IPS DF 6.9 (cell line): Measurements from ENCODE around the gene TBC1D16.
A peak's percentile ranks its signal among the peaks of the same experiment; 100 is the strongest.

Experiments used
- DNase-seq: peaks from one replicate; pipeline ENCODE4 v3.0.0-alpha.2; 2013; ENCODE audit warnings: low read depth, low spot score
- H3K27ac ChIP-seq: one replicate; pipeline ENCODE4 v1.5.1; 2013; ENCODE audit warnings: low read length, control low read depth
- H3K27me3 ChIP-seq: 2 replicates; pipeline ENCODE4 v1.6.1; 2013; ENCODE audit warnings: mild to moderate bottlenecking, low read length; ENCODE audit not compliant: control insufficient read depth, insufficient read depth
- H3K36me3 ChIP-seq: 2 replicates; pipeline ENCODE4 v1.6.1; 2013; ENCODE audit warnings: low read length; ENCODE audit not compliant: control insufficient read depth, insufficient read depth
- H3K4me1 ChIP-seq: 2 replicates; pipeline ENCODE4 v1.6.1; 2013; ENCODE audit warnings: low read length; ENCODE audit not compliant: control insufficient read depth, insufficient read depth
- H3K4me3 ChIP-seq: 2 replicates; pipeline ENCODE4 v1.5.1; 2013; ENCODE audit warnings: mild to moderate bottlenecking, low read length
- H3K9me3 ChIP-seq: 2 replicates; pipeline ENCODE4 v1.6.1; 2013; ENCODE audit warnings: low read length, inconsistent platforms; ENCODE audit not compliant: control insufficient read depth, insufficient read depth
- WGBS: extraction: QIAGEN DNeasy Blood & Tissue Kit; methylation state at CpG from one replicate; pipeline ENCODE4 v1.1.7; 2013; ENCODE audit warnings: mixed read lengths, missing lambda C conversion rate; ENCODE audit not compliant: insufficient read length, insufficient coverage; 5-methylcytosine and 5-hydroxymethylcytosine counted together

Gene TBC1D16

GRCh38 chr17:79993390-79994227 is 42.1 kb downstream of the TBC1D16 start:
- H3K27me3 ChIP-seq = no peaks in the 10 kb centered on the region
- no peak for DNase-seq
- peaks cover 15% of the 10 kb centered on the region for H3K4me1 ChIP-seq
- no peak overlapping the region for H3K4me3 ChIP-seq
- no peak overlapping the region for H3K27ac ChIP-seq
- no CpG with 5 or more reads among the region's 22 CpGs for WGBS
- H3K36me3 ChIP-seq = no peaks in the 10 kb centered on the region
- H3K9me3 ChIP-seq = no peaks in the 10 kb centered on the region

DNA sequence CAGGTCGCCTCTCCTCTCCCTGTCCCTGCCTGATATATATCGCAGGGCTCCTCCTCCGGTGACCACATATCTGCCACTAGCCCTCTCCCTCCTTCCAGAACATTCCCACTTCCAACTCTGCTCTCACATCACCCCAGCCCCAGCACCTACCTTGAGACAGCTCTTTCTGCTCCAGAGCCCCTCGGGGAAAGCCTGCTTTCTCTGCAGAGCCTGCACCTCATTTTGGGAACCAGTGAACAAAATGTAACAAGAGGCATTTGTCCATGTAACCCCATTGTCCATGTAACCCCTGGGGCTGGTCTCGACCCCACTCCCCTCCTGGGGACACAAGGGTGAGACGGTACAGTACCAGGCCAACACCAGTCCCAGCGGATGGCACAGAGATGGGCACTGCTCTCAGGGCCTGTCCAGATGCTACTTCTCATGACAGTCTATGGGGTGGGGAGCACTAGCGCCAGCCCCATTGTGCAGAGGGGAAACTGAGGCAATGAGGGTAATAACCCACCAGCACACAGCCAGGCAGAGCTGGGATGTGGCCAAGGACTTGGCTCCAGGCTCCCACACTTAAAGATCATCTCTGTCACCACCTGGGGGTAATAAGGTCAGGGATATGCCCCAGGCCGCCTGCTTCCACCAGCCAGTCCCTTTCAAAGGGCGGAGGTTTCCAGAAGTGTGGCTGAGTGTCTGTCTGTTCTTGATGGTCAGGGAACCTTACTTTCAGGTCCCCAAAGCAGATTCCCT is 42.9 kb downstream of the TBC1D16 start:
- H3K4me3 ChIP-seq = no peak overlapping the region
- H3K36me3 ChIP-seq = no peaks in the 10 kb centered on the region
- H3K27ac ChIP-seq = no peak overlapping the region
- no peak for DNase-seq
- H3K4me1 ChIP-seq = peaks cover 18% of the 10 kb centered on the region
- H3K9me3 ChIP-seq = no peaks in the 10 kb centered on the region
- no peaks in the 10 kb centered on the region for H3K27me3 ChIP-seq
- no CpG with 5 or more reads among the region's 10 CpGs for WGBS

DNA sequence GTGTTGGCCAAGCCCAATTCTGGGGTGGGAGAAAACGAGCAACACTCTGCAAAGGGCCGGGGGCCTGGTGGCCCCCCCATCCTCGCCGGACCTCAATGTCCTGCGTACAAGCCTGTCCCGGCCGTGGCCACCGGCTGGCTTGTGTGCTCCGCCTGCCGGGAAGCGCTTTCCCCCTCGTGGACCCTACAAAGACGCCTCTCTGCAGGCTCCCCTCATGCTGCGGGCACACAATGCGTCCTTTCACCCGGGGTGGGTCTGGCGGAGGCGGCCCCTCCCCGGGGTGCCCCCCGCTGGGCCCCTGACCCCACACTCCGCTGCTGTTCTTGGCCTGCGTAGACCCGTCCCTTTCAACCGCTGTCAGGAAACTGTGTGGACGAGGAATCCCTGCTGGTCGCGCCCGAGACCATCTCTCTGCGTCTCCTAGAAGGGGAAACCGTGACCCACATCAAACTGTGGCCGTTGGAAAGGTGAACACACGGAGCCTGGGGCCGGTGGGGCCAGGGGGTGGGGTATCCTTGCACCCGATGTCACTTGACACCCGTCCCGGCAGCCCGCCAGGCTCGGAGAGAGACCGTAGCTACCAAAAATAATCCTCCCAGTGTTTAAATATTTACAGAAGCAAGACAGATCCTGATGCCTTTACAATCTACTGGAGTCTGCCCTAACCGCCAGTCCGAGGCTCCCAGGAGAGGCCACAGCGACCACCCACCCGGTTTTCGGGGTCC is 43.6 kb downstream of the TBC1D16 start:
- no peaks in the 10 kb centered on the region for H3K9me3 ChIP-seq
- no CpG with 5 or more reads among the region's 44 CpGs for WGBS
- DNase-seq = no peak
- H3K27me3 ChIP-seq = no peaks in the 10 kb centered on the region
- no peak overlapping the region for H3K27ac ChIP-seq
- H3K4me3 ChIP-seq = peak overlapping the region; percentile 30; the same call in 1 of the 2 replicates
- H3K36me3 ChIP-seq = no peaks in the 10 kb centered on the region
- peaks cover 18% of the 10 kb centered on the region for H3K4me1 ChIP-seq

- no CpG with 5 or more reads among the region's 30 CpGs for WGBS
- Histone ChIP-seq H3K27ac (no peak overlapping the region), H3K36me3 (no peaks in the 10 kb centered on the region), H3K9me3 (no peaks in the 10 kb centered on the region), H3K4me3 (peak overlapping the region; percentile 30; the same call in 1 of the 2 replicates), H3K27me3 (no peaks in the 10 kb centered on the region), H3K4me1 (peaks cover 18% of the 10 kb centered on the region)
- no peak for DNase-seq
These were observed 44.3 kb downstream of the TBC1D16 start for GRCh38 chr17:79991140-79991923.

DNA sequence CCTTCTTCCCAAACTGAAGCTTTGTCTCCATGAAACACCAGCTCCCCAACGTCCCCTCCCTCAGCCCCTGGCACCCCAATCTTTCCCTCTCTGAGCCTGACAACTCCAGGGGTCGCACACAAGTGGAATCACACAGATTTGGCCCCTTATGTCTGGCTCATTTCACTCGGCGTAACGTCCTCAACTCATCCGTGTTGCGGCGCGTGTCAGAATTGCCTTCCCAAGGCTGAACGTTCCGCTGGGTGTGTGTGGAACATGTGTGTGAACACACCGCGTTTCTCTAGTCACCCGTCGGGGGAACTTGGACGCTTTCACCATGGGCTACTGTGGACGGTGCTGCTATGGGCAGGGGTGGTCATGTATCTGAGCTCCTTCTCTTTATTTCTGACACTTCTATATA is 45.0 kb downstream of the TBC1D16 start:
- Histone ChIP-seq H3K9me3 (no peaks in the 10 kb centered on the region), H3K4me1 (peaks cover 18% of the 10 kb centered on the region), H3K36me3 (no peaks in the 10 kb centered on the region), H3K27ac (no peak overlapping the region), H3K4me3 (no peak overlapping the region), H3K27me3 (no peaks in the 10 kb centered on the region)
- no CpG with 5 or more reads among the region's 17 CpGs for WGBS
- no peak for DNase-seq

GRCh38 chr17:79990051-79990592 is 45.5 kb downstream of the TBC1D16 start:
- no peaks in the 10 kb centered on the region for H3K9me3 ChIP-seq
- H3K36me3 ChIP-seq = no peaks in the 10 kb centered on the region
- H3K4me1 ChIP-seq = peaks cover 18% of the 10 kb centered on the region
- WGBS = no CpG with 5 or more reads among the region's 21 CpGs
- no peak for DNase-seq
- H3K27ac ChIP-seq = no peak overlapping the region
- H3K27me3 ChIP-seq = no peaks in the 10 kb centered on the region
- H3K4me3 ChIP-seq = no peak overlapping the region

- no peak for DNase-seq
- WGBS = no CpG with 5 or more reads among the region's 20 CpGs
- H3K4me1 ChIP-seq = peaks cover 18% of the 10 kb centered on the region
- no peaks in the 10 kb centered on the region for H3K36me3 ChIP-seq
- no peak overlapping the region for H3K4me3 ChIP-seq
- H3K9me3 ChIP-seq = no peaks in the 10 kb centered on the region
- H3K27ac ChIP-seq = no peak overlapping the region
- H3K27me3 ChIP-seq = no peaks in the 10 kb centered on the region
These were observed 46.4 kb downstream of the TBC1D16 start for GRCh38 chr17:79989106-79989835.

GRCh38 chr17:79988185-79988971 is 47.3 kb downstream of the TBC1D16 start:
- no CpG with 5 or more reads among the region's 28 CpGs for WGBS
- Histone ChIP-seq H3K36me3 (no peaks in the 10 kb centered on the region), H3K4me3 (no peak overlapping the region), H3K27ac (no peak overlapping the region), H3K4me1 (peaks cover 15% of the 10 kb centered on the region), H3K9me3 (no peaks in the 10 kb centered on the region), H3K27me3 (no peaks in the 10 kb centered on the region)
- DNase-seq = no peak

DNA sequence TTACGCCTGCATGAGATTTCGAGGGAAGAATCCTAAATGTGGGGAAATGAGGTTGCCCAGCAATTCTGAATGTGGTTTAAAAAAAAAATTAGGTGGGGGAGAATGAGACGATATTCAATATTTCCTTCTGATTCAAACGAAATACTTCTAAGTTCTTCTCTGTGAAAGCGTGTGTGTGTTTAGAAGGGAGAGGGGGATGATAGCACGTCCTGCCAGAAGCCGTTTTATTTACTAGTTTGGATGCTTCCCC is 47.8 kb downstream of the TBC1D16 start:
- no peak for DNase-seq
- H3K4me3 ChIP-seq = no peak overlapping the region

More for the DNA sequence above, 47.8 kb downstream of the TBC1D16 start:
- H3K27me3 ChIP-seq = no peaks in the 10 kb centered on the region
- WGBS = no CpG with 5 or more reads among the region's 7 CpGs
- peaks cover 13% of the 10 kb centered on the region for H3K4me1 ChIP-seq
- H3K9me3 ChIP-seq = no peaks in the 10 kb centered on the region
- H3K36me3 ChIP-seq = no peaks in the 10 kb centered on the region
- H3K27ac ChIP-seq = no peak overlapping the region
